GM12878 (cell line): ENCODE data around the gene F13A1.

Source experiments
- BCL11A ChIP-seq: IDR thresholded peaks from 2 replicates; pipeline ENCODE4 v1.6.1; 2011; ENCODE audit warnings: low read depth, low read length
- TAF1 ChIP-seq: IDR thresholded peaks from 2 replicates; pipeline ENCODE4 v1.6.1; 2011; ENCODE audit warnings: mild to moderate bottlenecking, low read depth, low read length, borderline replicate concordance
- ZNF274 ChIP-seq: IDR thresholded peaks from one replicate; pipeline ENCODE4 v1.8.0; 2011; ENCODE audit not compliant: insufficient read length, insufficient read depth
- TF ChIP-seq, protein P1 (sequence below), 3 experiments: IDR thresholded peaks in 2 of 3; conservative IDR thresholded peaks in 1 of 3; 2 replicates each; pipeline ENCODE4 v1.5.1; 2011; ENCODE audit warnings: low read depth in 3 of 3, low read length in 3 of 3, mild to moderate bottlenecking in 3 of 3, control low read depth in 2 of 3, moderate library complexity in 2 of 3, inconsistent platforms in 1 of 3, mixed read lengths in 1 of 3; ENCODE audit not compliant: control insufficient read depth in 2 of 3, insufficient read depth in 1 of 3; ENCODE audit errors: extremely low read depth in 1 of 3

DNA sequence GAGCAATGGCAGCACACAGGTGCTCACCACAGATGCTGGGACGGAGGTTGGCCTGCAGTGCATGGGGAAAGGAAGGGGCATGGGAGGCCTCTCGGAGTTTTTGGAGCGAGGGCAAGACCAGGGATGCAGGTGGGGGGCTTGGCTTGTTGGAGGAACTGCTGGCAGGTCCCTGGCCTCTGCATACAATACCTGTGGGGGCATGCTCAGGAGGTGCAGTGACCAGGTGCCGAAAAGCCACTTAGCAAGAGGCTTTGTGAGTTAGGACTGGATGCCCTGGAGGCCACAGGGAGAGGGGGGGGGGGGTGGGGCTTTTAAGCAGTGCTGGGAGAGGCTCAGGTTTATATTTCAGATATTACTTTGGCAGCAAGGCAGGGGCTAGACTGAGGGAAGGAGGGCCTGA, 142.7 kb downstream of the F13A1 start:
- no peak for TF ChIP-seq TAF1
- TF ChIP-seq, protein P1, sequence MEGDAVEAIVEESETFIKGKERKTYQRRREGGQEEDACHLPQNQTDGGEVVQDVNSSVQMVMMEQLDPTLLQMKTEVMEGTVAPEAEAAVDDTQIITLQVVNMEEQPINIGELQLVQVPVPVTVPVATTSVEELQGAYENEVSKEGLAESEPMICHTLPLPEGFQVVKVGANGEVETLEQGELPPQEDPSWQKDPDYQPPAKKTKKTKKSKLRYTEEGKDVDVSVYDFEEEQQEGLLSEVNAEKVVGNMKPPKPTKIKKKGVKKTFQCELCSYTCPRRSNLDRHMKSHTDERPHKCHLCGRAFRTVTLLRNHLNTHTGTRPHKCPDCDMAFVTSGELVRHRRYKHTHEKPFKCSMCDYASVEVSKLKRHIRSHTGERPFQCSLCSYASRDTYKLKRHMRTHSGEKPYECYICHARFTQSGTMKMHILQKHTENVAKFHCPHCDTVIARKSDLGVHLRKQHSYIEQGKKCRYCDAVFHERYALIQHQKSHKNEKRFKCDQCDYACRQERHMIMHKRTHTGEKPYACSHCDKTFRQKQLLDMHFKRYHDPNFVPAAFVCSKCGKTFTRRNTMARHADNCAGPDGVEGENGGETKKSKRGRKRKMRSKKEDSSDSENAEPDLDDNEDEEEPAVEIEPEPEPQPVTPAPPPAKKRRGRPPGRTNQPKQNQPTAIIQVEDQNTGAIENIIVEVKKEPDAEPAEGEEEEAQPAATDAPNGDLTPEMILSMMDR (IDR thresholded peaks at IDR 0.05 in 2 of 3, conservative IDR thresholded peaks at IDR 0.05 in 1 of 3; ENCODE audit: control insufficient read depth in 2 of 3, extremely low read depth in 1 of 3, insufficient read depth in 1 of 3, low read depth in 3 of 3, low read length in 3 of 3): no peak
- no peak for TF ChIP-seq ZNF274
- TF ChIP-seq BCL11A: no peak
